Measurements from ENCODE around the gene ETFDH.
"Not testable (repeated sequence)": the region's sequence is repeated elsewhere in the genome, so short reads cannot be mapped to it uniquely, and the experiment has no call there.

ETFDH gene

DNA sequence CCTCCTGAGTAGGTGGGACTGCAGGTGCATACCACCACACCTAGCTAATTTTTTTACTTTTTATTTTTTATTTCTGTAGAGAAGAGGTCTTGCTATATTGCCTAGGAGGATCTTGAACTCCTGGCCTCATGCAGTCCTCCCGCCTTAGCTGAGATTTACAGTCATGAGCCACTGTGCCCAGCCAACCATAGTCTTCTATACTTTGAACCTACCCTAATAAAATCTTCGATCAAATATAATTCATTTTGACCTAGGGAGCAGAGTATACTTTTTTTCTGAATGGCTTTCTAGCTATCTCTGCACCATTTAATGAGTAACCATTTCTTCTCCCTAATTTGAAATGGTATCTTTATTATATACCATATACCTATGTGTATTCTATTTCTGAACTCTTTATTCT lies 6.7 kb downstream of the ETFDH start:
- no peak for DNase-seq (ENCODE audit: low read depth)

- DNase-seq (ENCODE audit: low read depth): no peak
Measured at GRCh38 chr4:158681629-158682028, 9.5 kb downstream of the ETFDH start.

DNA sequence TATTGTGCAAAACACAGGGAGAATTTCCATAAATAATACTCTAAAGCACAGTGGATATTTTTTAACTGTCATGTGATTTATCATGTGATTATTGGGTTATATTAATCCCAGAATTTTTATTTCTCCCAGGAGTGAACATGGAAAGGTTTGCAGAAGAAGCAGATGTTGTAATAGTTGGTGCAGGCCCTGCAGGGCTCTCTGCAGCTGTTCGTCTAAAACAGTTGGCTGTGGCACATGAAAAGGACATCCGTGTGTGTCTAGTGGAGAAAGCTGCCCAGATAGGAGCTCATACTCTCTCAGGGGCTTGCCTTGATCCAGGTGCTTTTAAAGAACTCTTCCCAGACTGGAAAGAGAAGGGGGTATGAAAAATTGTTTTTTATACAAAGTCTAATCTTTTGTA lies 10.0 kb downstream of the ETFDH start:
- no peak for DNase-seq (ENCODE audit: low read depth)

DNA sequence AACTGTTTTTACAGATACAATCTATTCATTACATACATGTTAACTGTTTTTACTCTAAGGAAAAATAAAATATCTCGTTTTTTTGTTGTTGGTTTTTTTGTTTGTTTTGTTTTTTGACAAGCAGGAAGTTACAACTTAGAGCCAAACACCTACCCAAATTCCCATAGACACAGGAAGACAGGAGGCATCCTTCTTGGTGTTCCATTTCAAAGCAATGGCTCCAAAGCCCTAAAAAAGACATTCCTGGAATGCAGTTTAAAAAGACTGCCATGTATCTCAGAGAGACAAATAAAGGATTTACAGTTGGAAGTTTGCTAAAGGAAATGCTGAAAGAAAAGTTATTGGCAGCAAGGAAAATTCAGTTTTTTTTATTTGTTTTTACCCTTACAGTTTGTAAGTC lies 16.7 kb downstream of the ETFDH start:
- DNase-seq (ENCODE audit: low read depth): no peak

DNA sequence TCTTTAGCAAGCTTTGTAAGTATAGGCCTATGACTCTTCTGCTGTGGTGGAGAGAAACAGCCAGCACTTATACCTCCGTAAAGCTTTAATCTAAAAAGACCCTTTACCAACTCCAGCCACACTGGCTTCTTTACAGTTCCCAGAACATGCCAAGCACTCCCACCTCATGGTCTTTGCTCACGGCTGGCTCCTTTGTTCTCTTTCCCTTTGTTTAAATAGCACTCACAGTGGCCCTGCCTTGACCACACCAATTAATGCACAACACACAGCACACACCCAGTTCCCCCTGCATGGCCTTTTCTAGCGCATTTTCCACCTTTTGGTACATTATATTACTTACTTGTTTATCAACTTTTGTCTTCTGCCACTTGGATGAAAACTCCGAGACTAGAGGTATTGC lies 32.2 kb downstream of the ETFDH start:
- no peak for DNase-seq (ENCODE audit: low read depth)

DNA sequence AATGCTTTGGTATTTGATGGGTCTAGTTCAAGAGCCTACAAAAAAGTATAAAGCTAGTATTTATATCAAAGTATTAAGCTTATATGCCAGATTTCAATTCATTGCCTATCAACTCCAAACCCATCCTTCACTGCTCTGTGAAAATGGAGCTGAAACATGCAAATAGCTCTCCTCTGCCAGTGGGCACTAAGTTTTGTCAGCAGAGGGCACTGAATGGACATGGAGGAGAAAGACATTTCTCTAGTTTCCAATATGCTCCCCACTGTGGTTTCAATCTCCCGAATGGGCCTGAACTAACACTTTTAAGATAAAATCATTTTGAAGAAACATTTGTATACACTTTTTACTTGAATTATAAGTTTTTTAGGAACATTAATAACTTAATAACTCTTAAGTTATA lies 38.7 kb downstream of the ETFDH start:
- no peak for DNase-seq (ENCODE audit: low read depth)

- DNase-seq (ENCODE audit: low read depth): not testable (repeated sequence)
Measured at GRCh38 chr4:158712622-158713021, 40.5 kb downstream of the ETFDH start.

- DNase-seq (ENCODE audit: low read depth): no peak
Measured at GRCh38 chr4:158714937-158715336, 42.8 kb downstream of the ETFDH start.

DNA sequence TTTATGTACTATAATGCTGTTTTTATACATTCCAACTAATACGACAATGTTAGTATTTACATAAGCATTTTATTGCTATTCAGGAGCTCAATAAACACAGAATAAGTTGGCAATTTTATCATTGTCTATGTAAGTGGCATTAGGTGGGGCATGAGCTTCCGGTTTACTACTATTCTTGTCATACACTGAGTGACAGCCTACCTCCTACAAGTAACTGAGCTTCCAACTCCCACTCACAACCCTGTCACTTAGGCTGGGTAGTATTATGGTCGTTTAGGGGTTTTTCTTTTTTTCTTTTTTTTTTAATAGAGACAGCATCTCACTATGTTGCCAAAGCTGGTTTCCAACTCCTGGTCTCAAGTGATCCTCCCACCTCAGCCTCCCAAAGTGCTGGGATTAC lies 43.7 kb downstream of the ETFDH start:
- no peak for DNase-seq (ENCODE audit: low read depth)

GRCh38 chr4:158721680-158722079 lies 49.6 kb downstream of the ETFDH start:
- no peak for DNase-seq (ENCODE audit: low read depth)

DNA sequence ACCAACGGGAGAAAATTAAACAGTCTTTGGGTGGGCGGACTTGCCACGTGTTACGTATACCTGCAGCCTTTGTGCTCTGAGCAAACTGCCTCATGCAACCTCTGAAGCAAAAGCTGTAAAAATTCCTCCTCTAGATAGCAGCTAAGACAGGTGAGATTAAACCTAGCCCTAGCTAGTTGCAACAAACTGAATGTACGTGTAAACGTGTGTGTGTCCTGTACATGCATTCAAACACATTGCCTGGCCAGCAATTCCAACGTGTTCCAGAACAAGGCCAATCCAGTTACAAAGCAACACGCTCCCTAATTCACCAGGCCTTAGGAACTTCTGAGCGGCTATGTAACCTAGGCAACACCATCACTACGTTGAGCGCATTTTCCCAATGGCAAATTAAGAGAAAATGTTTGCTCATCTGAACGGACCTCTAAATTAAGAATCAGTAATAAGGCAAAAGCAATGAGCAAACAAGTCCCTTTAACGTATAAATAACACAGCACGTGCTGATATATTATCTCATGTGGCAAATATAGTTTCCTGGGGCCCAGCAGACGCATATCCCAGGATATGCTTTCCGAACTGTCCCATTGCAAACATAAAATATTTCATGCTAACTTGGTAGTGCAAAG lies 50.3 kb downstream of the ETFDH start:
- no peak for DNase-seq (ENCODE audit: low read depth)

DNA sequence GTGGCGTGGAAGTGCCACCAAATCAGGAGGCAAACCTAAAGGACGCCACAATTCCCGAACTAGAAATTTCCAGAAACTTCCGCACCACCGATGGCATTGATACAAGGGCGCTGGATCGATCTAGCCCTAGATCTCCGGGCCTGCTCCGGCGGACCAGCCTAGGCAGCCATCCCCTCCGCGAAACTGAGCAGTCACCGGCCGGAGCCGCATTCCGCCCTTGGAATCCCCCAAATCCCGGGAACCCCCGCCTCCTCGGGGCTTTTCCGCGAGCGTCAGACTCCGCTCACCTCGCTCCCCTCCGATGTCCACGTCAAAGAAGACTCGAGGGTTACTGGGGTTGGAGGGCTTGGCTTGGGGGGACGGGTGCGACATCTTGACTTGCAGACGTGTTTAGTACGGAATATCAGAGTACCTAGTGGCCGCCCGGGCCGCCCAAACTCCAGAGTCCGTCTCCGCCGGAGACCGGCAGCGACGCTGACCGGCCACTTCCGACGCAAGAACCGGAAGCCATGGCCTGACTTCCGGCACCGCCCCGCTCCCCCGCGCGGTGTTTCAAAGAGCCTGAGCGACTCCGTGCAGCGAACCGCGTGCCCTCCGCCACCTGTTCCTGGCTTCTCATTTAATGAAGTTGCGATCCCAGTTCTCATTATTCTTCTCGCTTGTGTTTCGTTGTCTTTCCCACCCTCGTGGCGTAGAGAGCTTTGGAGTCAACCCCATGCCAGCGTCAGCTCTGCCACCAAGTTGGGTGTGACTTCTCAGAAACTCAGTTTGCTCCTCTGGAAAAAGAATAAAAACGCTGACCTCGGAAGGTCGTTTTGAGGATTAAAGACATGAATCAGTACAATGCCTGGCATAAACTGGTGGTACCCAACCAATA lies 51.1 kb downstream of the ETFDH start, which contains the start of gene PPID:
TSS of gene PPID (minus strand) at position 480 of the 877 bp plus-strand sequence. CDS start at position 372, 108 bp downstream.
- DNase-seq (ENCODE audit: low read depth): peak; percentile 65

DNA sequence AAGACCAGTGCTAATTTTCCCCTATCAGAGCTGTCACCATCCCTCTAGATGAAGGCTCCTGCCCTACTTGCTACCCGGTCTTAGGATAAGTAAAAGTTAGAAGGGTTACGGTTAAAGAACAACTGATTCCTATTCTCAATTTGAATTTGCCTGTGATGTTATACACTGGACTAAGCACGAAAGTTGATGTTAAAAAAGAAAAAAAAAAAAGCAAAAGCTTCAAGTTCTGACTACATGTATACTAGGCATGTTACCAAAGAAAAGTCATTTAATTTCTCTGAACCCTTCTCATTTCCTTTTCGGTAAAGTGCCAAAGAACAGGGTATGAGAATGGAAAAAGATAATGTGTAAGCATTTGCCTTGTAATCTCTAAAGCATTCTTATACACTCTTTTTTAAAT lies 52.5 kb downstream of the ETFDH start:
- no peak for DNase-seq (ENCODE audit: low read depth)

GRCh38 chr4:158726633-158727032 lies 54.5 kb downstream of the ETFDH start:
- DNase-seq (ENCODE audit: low read depth): no peak

DNA sequence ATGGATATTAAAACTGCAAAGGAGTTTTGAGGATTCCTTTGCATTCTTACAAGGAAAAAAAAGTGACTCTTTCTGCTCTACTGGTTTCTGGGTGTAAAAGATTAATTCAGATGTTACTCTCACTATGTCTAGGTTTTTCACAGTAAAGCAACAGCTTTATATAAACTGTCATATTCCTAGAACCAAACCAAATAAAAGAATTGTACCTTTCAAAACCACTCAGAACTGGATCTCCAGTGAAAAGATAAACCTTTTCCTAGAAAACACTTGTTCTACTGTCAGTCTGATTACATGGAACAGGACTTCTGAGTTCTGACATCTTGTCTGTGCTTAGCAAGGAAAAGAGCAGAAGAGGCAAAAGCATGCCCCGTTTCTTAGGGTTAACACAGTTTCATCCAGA lies 56.1 kb downstream of the ETFDH start:
- no peak for DNase-seq (ENCODE audit: low read depth)

DNA sequence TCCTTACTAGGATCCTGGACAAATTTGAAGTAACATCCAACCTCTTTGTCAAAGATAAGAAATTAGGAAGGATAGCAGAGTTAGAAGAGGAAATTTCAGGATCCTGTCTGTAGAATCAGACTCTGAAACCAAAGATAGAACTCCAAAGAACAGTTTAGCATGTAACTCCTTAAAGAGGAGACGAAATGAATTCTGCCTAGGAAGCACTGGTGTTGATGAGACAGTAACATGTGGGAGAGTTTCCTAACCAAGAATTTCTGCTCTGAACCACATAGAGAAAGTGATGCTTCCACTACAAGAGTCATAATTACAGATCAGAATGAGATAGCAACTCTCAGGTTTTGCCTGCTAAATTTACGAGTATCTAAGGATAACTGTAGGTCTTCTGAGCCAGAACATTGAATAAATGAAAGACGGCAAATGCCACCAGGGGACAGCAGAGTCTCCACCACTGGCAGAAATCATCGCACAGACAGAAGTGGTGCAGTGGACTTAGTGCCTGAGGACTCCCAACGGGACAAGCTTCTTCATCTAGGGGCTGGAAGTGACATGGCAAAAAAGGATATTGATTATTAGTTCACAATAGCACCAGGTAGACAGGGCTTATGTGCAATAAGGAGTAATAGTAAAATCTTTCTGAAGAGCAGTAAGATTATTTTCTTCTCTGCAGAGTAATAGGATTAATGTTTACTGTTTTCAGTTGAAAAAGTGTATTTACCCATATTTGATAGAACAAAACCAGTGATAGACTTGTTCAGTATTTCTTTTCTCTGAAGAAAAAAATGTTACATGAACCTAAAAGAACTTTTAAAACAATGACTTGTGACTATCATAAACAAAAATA lies 57.8 kb downstream of the ETFDH start:
- peak; percentile 42 for DNase-seq (ENCODE audit: low read depth)

- DNase-seq (ENCODE audit: low read depth): no peak
Measured at GRCh38 chr4:158738866-158739265, 66.8 kb downstream of the ETFDH start.

- no peak for DNase-seq (ENCODE audit: low read depth)
Measured at GRCh38 chr4:158739600-158739999, 67.5 kb downstream of the ETFDH start.

GRCh38 chr4:158741326-158742021 lies 69.4 kb downstream of the ETFDH start:
- no peak for DNase-seq (ENCODE audit: low read depth)

- not testable (repeated sequence) for DNase-seq (ENCODE audit: low read depth)
Measured at GRCh38 chr4:158746537-158746936, 74.4 kb downstream of the ETFDH start.

GRCh38 chr4:158750379-158750778 lies 78.3 kb downstream of the ETFDH start:
- no peak for DNase-seq (ENCODE audit: low read depth)

Data from activated T-cell treated with anti-CD3 and anti-CD28 coated beads for 1 hour (primary cell).